Naive thymus-derived CD4-positive, alpha-beta T cell (primary cell): ENCODE data around the gene PTGER2. TPM values are rescaled to one million over a fixed set of nuclear protein-coding genes. Genes with fewer than 3 reads are reported as not detected.

ENCODE experiments used
- ATAC-seq: fragments of 150-1000 bp; cut with Tn5 transposase; 2 replicates; pipeline ENCODE4 v1.10.0; 2021; ENCODE audit warnings: mild to moderate bottlenecking, moderate library complexity
- CTCF ChIA-PET: fragments of 350-600 bp; sonication (Branson Sonifier 250); formaldehyde crosslinking; loops from one replicate; lab custom pipeline; 2021; ENCODE audit warnings: antibody characterized with exemption; lab: Charles Lee
- POLR2A ChIA-PET: fragments of 350-600 bp; sonication (Branson Sonifier 250); formaldehyde crosslinking; loops from one replicate; lab custom pipeline; 2021; ENCODE audit warnings: antibody characterized with exemption, inconsistent platforms; lab: Charles Lee
- DNase-seq, 9 donors: peaks; one replicate each; pipeline versions ENCODE4 v3.0.0 to v3.0.0-alpha.2; 2020 to 2022; ENCODE audit warnings: mixed read lengths in 1 of 9
- H3K27ac ChIP-seq: one replicate; pipeline ENCODE4 v1.7.0; 2013; ENCODE audit warnings: mild to moderate bottlenecking, low read depth, low read length, moderate library complexity
- H3K27me3 ChIP-seq, 2 donors: one replicate each; pipeline ENCODE4 v1.7.0; 2013; ENCODE audit warnings: low read length in 2 of 2, mild to moderate bottlenecking in 2 of 2, moderate library complexity in 2 of 2; ENCODE audit not compliant: control insufficient read depth in 2 of 2, insufficient read depth in 2 of 2
- H3K36me3 ChIP-seq, 3 experiments: 1 replicate in 2 of 3; 2 replicates in 1 of 3; pipeline ENCODE4 v1.7.0; 2013; ENCODE audit warnings: low read length in 3 of 3, mild to moderate bottlenecking in 3 of 3, moderate library complexity in 1 of 3; ENCODE audit not compliant: insufficient read depth in 3 of 3, control insufficient read depth in 2 of 3
- H3K4me1 ChIP-seq, 2 donors: one replicate each; pipeline ENCODE4 v1.7.0; 2013; ENCODE audit warnings: low read length in 2 of 2, mild to moderate bottlenecking in 2 of 2, moderate library complexity in 1 of 2; ENCODE audit not compliant: control insufficient read depth in 2 of 2, insufficient read depth in 2 of 2
- H3K4me3 ChIP-seq: 2 replicates; pipeline ENCODE4 v1.7.0; 2013; ENCODE audit warnings: mild to moderate bottlenecking, low read length
- H3K9me3 ChIP-seq, 3 experiments: 1 replicate in 2 of 3; 2 replicates in 1 of 3; pipeline ENCODE4 v1.7.0; 2013; ENCODE audit warnings: low read length in 3 of 3; ENCODE audit not compliant: control insufficient read depth in 2 of 3
- H3K27ac Mint-ChIP-seq, 9 donors: one replicate each; pipeline ENCODE4 v1.8.0; 2020 to 2022; ENCODE audit warnings: mixed read lengths in 9 of 9, mild to moderate bottlenecking in 8 of 9, moderate library complexity in 5 of 9, inconsistent platforms in 2 of 9
- H3K27me3 Mint-ChIP-seq, 5 donors: one replicate each; pipeline ENCODE4 v1.8.0; 2021 to 2022; ENCODE audit warnings: mixed read lengths in 5 of 5, mild to moderate bottlenecking in 1 of 5
- H3K36me3 Mint-ChIP-seq, 5 donors: one replicate each; pipeline ENCODE4 v1.8.0; 2020 to 2022; ENCODE audit warnings: mixed read lengths in 5 of 5, mild to moderate bottlenecking in 3 of 5, inconsistent platforms in 1 of 5
- H3K4me1 Mint-ChIP-seq, 7 donors: one replicate each; pipeline ENCODE4 v1.8.0; 2020 to 2022; ENCODE audit warnings: mixed read lengths in 7 of 7, mild to moderate bottlenecking in 3 of 7, inconsistent platforms in 1 of 7
- H3K4me3 Mint-ChIP-seq, 10 donors: one replicate each; pipeline ENCODE4 v1.8.0; 2020 to 2022; ENCODE audit warnings: mild to moderate bottlenecking in 10 of 10, mixed read lengths in 10 of 10, moderate library complexity in 6 of 10, inconsistent platforms in 2 of 10
- H3K9me3 Mint-ChIP-seq, 11 donors: one replicate each; pipeline ENCODE4 v1.8.0; 2020 to 2022; ENCODE audit warnings: mixed read lengths in 11 of 11, mild to moderate bottlenecking in 4 of 11, inconsistent platforms in 1 of 11, moderate library complexity in 1 of 11
- intact Hi-C, 2 donors: fragments of 100-400 bp; cut with micrococcal nuclease; formaldehyde crosslinking; loops; one replicate each; pipeline ENCODE4 v1.15.1; 2023
- polyA plus RNA-seq, 2 donors: library from polyadenylated mRNA; unstranded; fragments of 300-500 nt; fragmentation: Illumina TruSeq; gene quantifications; one replicate each; pipeline ENCODE4 v1.2.3, GENCODE V29; 2021
- total RNA-seq, 6 experiments: library from RNA in 5 of 6; stranded (reverse) in 5 of 6; gene quantifications; 1 replicate in 5 of 6; 2 replicates in 1 of 6; pipeline ENCODE4 v1.2.3 and lab custom pipeline; 2021 to 2026

PTGER2 gene
- total and polyA plus RNA-seq, 7 experiments from 2014 or later = 1.7 to 162 (median 23.4) TPM

DNA sequence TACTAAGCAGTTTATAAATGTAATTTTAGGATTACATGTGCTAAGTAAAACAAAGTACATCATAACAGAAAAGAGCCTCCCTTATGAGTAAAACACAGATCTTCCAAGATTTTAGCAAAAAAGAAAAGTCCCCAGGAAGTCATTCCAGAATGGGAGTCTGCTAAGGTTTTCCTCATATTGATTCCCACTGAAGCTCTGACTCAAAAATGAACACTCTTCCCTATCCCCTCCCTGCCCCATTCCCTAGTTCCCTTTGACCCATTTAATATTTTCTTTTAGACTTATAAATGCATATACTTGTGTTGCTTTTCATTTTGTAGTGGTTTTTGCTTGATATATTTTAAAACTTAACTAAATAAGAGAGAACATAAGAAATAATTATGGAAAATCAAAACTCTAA, 40.1 kb downstream of the PTGER2 start:
- CTCF ChIA-PET = no interaction called here
- peaks cover 46 to 53% of the 10 kb centered on the region in 2 donors for H3K4me1 ChIP-seq
- peaks cover 0 to 4% (median 0%) of the 10 kb centered on the region in 5 donors for H3K27me3 Mint-ChIP-seq
- H3K9me3 Mint-ChIP-seq = peaks cover 0 to 9% (median 0%) of the 10 kb centered on the region in 11 donors
- no peaks in the 10 kb centered on the region for H3K27me3 ChIP-seq
- H3K27ac ChIP-seq = no peak overlapping the region
- POLR2A ChIA-PET = no interaction called here
- peak overlapping the region in 4 of 10 donors; percentile 10 to 44 (median 19) for H3K4me3 Mint-ChIP-seq
- intact Hi-C loops = loop anchor here (5.0 kb wide), 3 partner anchors 48 to 487 kb away; no protein-coding TSS in a partner anchor
- DNase-seq (no peak), ATAC-seq (no peak)
- H3K36me3 ChIP-seq = no peaks in the 10 kb centered on the region
- peaks cover 0 to 41% (median 0%) of the 10 kb centered on the region in 5 donors for H3K36me3 Mint-ChIP-seq
- no peaks in the 10 kb centered on the region for H3K9me3 ChIP-seq
- H3K4me1 Mint-ChIP-seq = peaks cover 36 to 68% (median 62%) of the 10 kb centered on the region in 7 donors
- H3K27ac Mint-ChIP-seq = peak overlapping the region in 4 of 9 donors; percentile 17 to 95 (median 60)
- H3K4me3 ChIP-seq = no peak overlapping the region

- H3K27ac ChIP-seq = no peak overlapping the region
- peaks cover 36 to 64% (median 58%) of the 10 kb centered on the region in 7 donors for H3K4me1 Mint-ChIP-seq
- H3K4me3 ChIP-seq = no peak overlapping the region
- H3K27me3 ChIP-seq = no peaks in the 10 kb centered on the region
- H3K4me1 ChIP-seq = peaks cover 46 to 47% of the 10 kb centered on the region in 2 donors
- POLR2A ChIA-PET = no interaction called here
- CTCF ChIA-PET = no interaction called here
- ATAC-seq (no peak), DNase-seq (no peak)
- peaks cover 0 to 4% (median 0%) of the 10 kb centered on the region in 5 donors for H3K27me3 Mint-ChIP-seq
- no peaks in the 10 kb centered on the region for H3K36me3 ChIP-seq
- intact Hi-C loops = no loop called here
- H3K9me3 ChIP-seq = no peaks in the 10 kb centered on the region
- H3K4me3 Mint-ChIP-seq = peak overlapping the region in 7 of 10 donors; percentile 12 to 77 (median 44)
- peak overlapping the region in 6 of 9 donors; percentile 2 to 95 (median 53) for H3K27ac Mint-ChIP-seq
- peaks cover 0 to 36% (median 0%) of the 10 kb centered on the region in 5 donors for H3K36me3 Mint-ChIP-seq
- peaks cover 0 to 6% (median 0%) of the 10 kb centered on the region in 11 donors for H3K9me3 Mint-ChIP-seq
Observed at GRCh38 chr14:52355016-52355431, 40.9 kb downstream of the PTGER2 start.

- H3K27ac Mint-ChIP-seq = peak overlapping the region in 4 of 9 donors; percentile 28 to 94 (median 50)
- no peak for DNase-seq
- ChIA-PET POLR2A (no interaction called here), CTCF (no interaction called here)
- Histone ChIP-seq H3K27me3 (no peaks in the 10 kb centered on the region), H3K4me1 (peaks cover 42% of the 10 kb centered on the region in 2 donors), H3K27ac (no peak overlapping the region), H3K4me3 (no peak overlapping the region), H3K9me3 (no peaks in the 10 kb centered on the region), H3K36me3 (no peaks in the 10 kb centered on the region)
- peaks cover 32 to 62% (median 54%) of the 10 kb centered on the region in 7 donors for H3K4me1 Mint-ChIP-seq
- peaks cover 0 to 4% (median 0%) of the 10 kb centered on the region in 5 donors for H3K27me3 Mint-ChIP-seq
- intact Hi-C loops = no loop called here
- peaks cover 0 to 31% (median 0%) of the 10 kb centered on the region in 5 donors for H3K36me3 Mint-ChIP-seq
- H3K4me3 Mint-ChIP-seq = peak overlapping the region in 3 of 10 donors; percentile 5 to 49 (median 18)
- H3K9me3 Mint-ChIP-seq = peaks cover 0 to 6% (median 0%) of the 10 kb centered on the region in 11 donors
- no peak for ATAC-seq
Observed at GRCh38 chr14:52355526-52355925, 41.4 kb downstream of the PTGER2 start.

DNA sequence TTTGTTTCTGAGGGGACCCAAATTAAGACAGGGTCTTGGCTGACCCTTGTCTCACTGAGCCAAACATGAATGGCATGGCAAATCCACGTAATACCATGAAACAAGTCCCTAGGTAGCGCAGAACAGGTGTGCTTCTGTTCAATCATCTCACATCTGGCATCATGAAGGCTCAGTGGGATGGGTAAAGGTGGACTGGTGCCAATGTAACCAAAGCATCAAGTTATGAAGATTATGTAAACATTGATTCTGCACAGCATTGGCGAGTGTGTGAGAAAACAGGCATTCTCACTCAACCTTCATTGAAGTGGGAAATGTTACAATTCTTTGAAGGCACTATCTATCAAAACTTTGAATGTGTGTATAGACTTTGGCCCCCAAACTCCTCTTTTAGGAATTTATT, 41.9 kb downstream of the PTGER2 start:
- H3K9me3 Mint-ChIP-seq = peaks cover 0 to 6% (median 0%) of the 10 kb centered on the region in 11 donors

GRCh38 chr14:52360831-52361230, 46.7 kb downstream of the PTGER2 start:
- no peak for ATAC-seq
- Histone ChIP-seq H3K27ac (no peak overlapping the region), H3K4me1 (peaks cover 0 to 5% of the 10 kb centered on the region in 2 donors), H3K9me3 (no peaks in the 10 kb centered on the region), H3K4me3 (no peak overlapping the region), H3K36me3 (no peaks in the 10 kb centered on the region), H3K27me3 (no peaks in the 10 kb centered on the region)
- Mint-ChIP-seq H3K4me3 (no peak overlapping the region), H3K4me1 (peaks cover 0 to 28% (median 3%) of the 10 kb centered on the region in 7 donors), H3K27ac (no peak overlapping the region), H3K27me3 (no peaks in the 10 kb centered on the region), H3K9me3 (no peaks in the 10 kb centered on the region), H3K36me3 (peaks cover 0 to 16% (median 0%) of the 10 kb centered on the region in 5 donors)
- CTCF ChIA-PET = no interaction called here
- intact Hi-C loops = no loop called here
- DNase-seq = no peak
- POLR2A ChIA-PET = no interaction called here

More for the DNA sequence above, 41.9 kb downstream of the PTGER2 start:
- H3K4me3 Mint-ChIP-seq = peak overlapping the region in 1 of 10 donors; percentile 49
- ATAC-seq (no peak), DNase-seq (no peak)
- H3K27ac ChIP-seq = no peak overlapping the region
- peaks cover 0 to 26% (median 0%) of the 10 kb centered on the region in 5 donors for H3K36me3 Mint-ChIP-seq
- H3K27me3 ChIP-seq = no peaks in the 10 kb centered on the region
- H3K27me3 Mint-ChIP-seq = peaks cover 0 to 4% (median 0%) of the 10 kb centered on the region in 5 donors
- peaks cover 29 to 62% (median 49%) of the 10 kb centered on the region in 7 donors for H3K4me1 Mint-ChIP-seq
- no peaks in the 10 kb centered on the region for H3K9me3 ChIP-seq
- H3K36me3 ChIP-seq = no peaks in the 10 kb centered on the region
- ChIA-PET CTCF (no interaction called here), POLR2A (no interaction called here)
- intact Hi-C loops = no loop called here
- peaks cover 37% of the 10 kb centered on the region in 2 donors for H3K4me1 ChIP-seq
- no peak overlapping the region for H3K4me3 ChIP-seq
- peak overlapping the region in 4 of 9 donors; percentile 28 to 94 (median 50) for H3K27ac Mint-ChIP-seq

DNA sequence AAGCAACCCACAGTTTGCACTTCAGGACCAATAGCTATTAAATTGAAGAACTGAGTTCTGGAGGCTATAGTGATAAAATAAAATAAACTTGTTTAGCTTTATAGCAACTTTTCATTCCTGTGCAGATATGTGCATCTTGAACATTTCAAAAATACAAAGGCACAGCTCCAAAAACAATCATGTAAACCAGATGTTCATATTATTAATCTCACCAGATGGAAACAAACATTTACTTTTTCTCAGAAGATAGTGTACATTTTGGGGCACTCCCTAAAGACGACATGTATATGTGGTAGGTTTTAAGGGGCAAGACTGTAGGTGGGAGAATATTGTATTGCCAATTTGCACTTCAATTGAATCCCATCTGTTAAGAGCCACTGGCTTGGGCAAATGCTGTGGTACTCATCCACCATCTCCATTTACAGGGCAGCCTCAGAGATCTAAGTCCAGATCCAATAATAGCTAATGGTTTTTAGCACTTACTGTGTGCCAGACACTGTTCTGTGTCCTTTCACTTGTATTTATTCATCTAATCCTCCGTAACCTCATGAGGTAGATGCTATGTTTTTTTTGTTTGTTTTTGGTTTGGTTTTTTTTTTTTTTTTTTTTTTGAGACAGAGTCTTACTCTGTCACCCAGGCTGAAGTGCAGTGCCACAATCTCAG, 49.1 kb downstream of the PTGER2 start:
- ChIA-PET POLR2A (no interaction called here), CTCF (no interaction called here)
- ATAC-seq (no peak), DNase-seq (no peak)
- Mint-ChIP-seq H3K4me3 (no peak overlapping the region), H3K27me3 (no peaks in the 10 kb centered on the region), H3K36me3 (peaks cover 0 to 10% (median 0%) of the 10 kb centered on the region in 5 donors), H3K4me1 (peaks cover 0 to 26% (median 0%) of the 10 kb centered on the region in 7 donors), H3K9me3 (no peaks in the 10 kb centered on the region), H3K27ac (no peak overlapping the region)
- Histone ChIP-seq H3K9me3 (no peaks in the 10 kb centered on the region), H3K4me1 (no peaks in the 10 kb centered on the region), H3K27ac (no peak overlapping the region), H3K27me3 (no peaks in the 10 kb centered on the region), H3K36me3 (no peaks in the 10 kb centered on the region), H3K4me3 (no peak overlapping the region)
- intact Hi-C loops = no loop called here
